Calu3 (cell line): ENCODE data around the gene MRPL24. TPM values are rescaled to one million over a fixed set of nuclear protein-coding genes. Genes with fewer than 3 reads are reported as not detected.

Source experiments
- BruUV-seq: library from RNA; stranded (reverse); fragments of 400-500 nt; replicated peaks from 2 replicates; lab custom pipeline; 2021; lab: Mats Ljungman, UMichigan
- CTCF ChIA-PET: fragments of 300-600 bp; sonication (Branson Sonifier 250); formaldehyde crosslinking; loops from one replicate; lab custom pipeline; 2022; ENCODE audit warnings: antibody characterized with exemption; lab: Charles Lee
- DNase-seq: peaks from one replicate; pipeline ENCODE4 v3.0.0; 2022
- H3K27ac Mint-ChIP-seq: one replicate; pipeline ENCODE4 v1.8.0; 2022; ENCODE audit warnings: mixed read lengths; ENCODE audit not compliant: unreplicated experiment
- H3K27me3 Mint-ChIP-seq: one replicate; pipeline ENCODE4 v1.8.0; 2022; ENCODE audit warnings: mixed read lengths; ENCODE audit not compliant: unreplicated experiment
- H3K36me3 Mint-ChIP-seq: one replicate; pipeline ENCODE4 v1.8.0; 2022; ENCODE audit warnings: mild to moderate bottlenecking, moderate library complexity, mixed read lengths; ENCODE audit not compliant: insufficient read depth, unreplicated experiment
- H3K4me1 Mint-ChIP-seq: one replicate; pipeline ENCODE4 v1.8.0; 2022; ENCODE audit warnings: mild to moderate bottlenecking, low read depth, mixed read lengths; ENCODE audit not compliant: unreplicated experiment
- H3K4me3 Mint-ChIP-seq: one replicate; pipeline ENCODE4 v1.8.0; 2022; ENCODE audit warnings: mild to moderate bottlenecking, low read depth, moderate library complexity, mixed read lengths; ENCODE audit not compliant: unreplicated experiment
- H3K9me3 Mint-ChIP-seq: one replicate; pipeline ENCODE4 v1.8.0; 2022; ENCODE audit warnings: low read depth, mixed read lengths; ENCODE audit not compliant: unreplicated experiment
- intact Hi-C: fragments of 100-400 bp; cut with micrococcal nuclease; formaldehyde crosslinking; loops from one replicate; pipeline ENCODE4 v1.10.0; 2022; ENCODE audit not compliant: unreplicated experiment
- total RNA-seq: library from RNA; stranded (reverse); gene quantifications from 2 replicates; pipeline ENCODE4 v1.2.3, GENCODE V29; 2022
- TF ChIP-seq, protein P1 (sequence below): fragments of 200-600 bp; IDR thresholded peaks from one replicate; pipeline ENCODE4 v1.8.0; 2022; ENCODE audit warnings: antibody characterized with exemption; ENCODE audit not compliant: unreplicated experiment

MRPL24 gene
- total RNA-seq, 1 experiment from 2014 or later, result 138 TPM

GRCh38 chr1:156705918-156706656, 34.8 kb downstream of the MRPL24 start:
- TF ChIP-seq, protein P1, sequence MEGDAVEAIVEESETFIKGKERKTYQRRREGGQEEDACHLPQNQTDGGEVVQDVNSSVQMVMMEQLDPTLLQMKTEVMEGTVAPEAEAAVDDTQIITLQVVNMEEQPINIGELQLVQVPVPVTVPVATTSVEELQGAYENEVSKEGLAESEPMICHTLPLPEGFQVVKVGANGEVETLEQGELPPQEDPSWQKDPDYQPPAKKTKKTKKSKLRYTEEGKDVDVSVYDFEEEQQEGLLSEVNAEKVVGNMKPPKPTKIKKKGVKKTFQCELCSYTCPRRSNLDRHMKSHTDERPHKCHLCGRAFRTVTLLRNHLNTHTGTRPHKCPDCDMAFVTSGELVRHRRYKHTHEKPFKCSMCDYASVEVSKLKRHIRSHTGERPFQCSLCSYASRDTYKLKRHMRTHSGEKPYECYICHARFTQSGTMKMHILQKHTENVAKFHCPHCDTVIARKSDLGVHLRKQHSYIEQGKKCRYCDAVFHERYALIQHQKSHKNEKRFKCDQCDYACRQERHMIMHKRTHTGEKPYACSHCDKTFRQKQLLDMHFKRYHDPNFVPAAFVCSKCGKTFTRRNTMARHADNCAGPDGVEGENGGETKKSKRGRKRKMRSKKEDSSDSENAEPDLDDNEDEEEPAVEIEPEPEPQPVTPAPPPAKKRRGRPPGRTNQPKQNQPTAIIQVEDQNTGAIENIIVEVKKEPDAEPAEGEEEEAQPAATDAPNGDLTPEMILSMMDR, result peak; percentile 96
- BruUV-seq, result no TSS peak
- Mint-ChIP-seq H3K4me3 (peak overlapping the region; percentile 67), H3K27ac (peak overlapping the region; percentile 64), H3K4me1 (peaks cover 37% of the 10 kb centered on the region), H3K9me3 (no peaks in the 10 kb centered on the region), H3K36me3 (peaks cover 23% of the 10 kb centered on the region), H3K27me3 (peaks cover 13% of the 10 kb centered on the region)
- intact Hi-C loops, result loop anchor here (1.0 kb wide), 1 partner anchor 17 kb away; no protein-coding TSS in a partner anchor
- CTCF ChIA-PET, result interaction anchor here (0.6 to 7.1 kb wide), 8 partner anchors 13 to 154 kb away, joined by 3 to 130 read pairs (median 4); no protein-coding TSS in a partner anchor
- peak; percentile 72 for DNase-seq

- TF ChIP-seq, protein P1, result no peak
- Mint-ChIP-seq H3K4me1 (peaks cover 37% of the 10 kb centered on the region), H3K9me3 (no peaks in the 10 kb centered on the region), H3K27me3 (peaks cover 13% of the 10 kb centered on the region), H3K36me3 (peaks cover 23% of the 10 kb centered on the region), H3K4me3 (peak within 1 kb of the TSS; percentile 67), H3K27ac (peak within 1 kb of the TSS; percentile 66)
- CTCF ChIA-PET, result interaction anchor here (0.7 to 7.1 kb wide), 6 partner anchors 13 to 154 kb away, joined by 3 to 130 read pairs (median 5); no protein-coding TSS in a partner anchor
- BruUV-seq, result no TSS peak
- DNase-seq, result no peak
- intact Hi-C loops, result loop anchor here (1.0 kb wide), 1 partner anchor 16 kb away; no protein-coding TSS in a partner anchor
These were observed 35.5 kb downstream of the MRPL24 start, which contains the start of gene CRABP2 for GRCh38 chr1:156705321-156705917. Gene CRABP2, minus strand, starts transcription at chr1:156705583. Its CDS starts 137 bp downstream, at chr1:156705446.

DNA sequence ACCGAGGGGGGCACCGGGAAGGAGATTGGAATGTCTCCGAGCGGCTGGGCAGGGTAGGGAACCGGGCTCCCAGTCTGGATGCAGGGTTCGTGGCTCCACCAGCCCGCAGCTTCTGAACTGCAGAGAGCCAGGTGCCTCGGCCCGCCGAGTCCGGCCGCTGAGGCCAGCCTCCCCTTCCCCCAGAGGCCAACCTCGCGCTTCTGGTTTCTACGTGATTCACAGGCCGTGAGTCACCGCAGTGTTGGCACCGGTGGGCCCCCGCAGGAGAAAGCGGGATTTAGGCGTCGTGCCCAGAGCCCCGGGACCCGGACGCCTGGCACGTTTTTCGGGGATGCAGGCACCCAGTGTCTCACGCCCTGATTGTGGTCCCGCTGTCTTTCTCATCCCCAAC, 36.0 kb downstream of the MRPL24 start:
- H3K27ac Mint-ChIP-seq, result peak overlapping the region; percentile 66
- peak; percentile 85 for DNase-seq
- TF ChIP-seq, protein P1, result no peak
- H3K36me3 Mint-ChIP-seq, result peaks cover 23% of the 10 kb centered on the region
- TSS peak; percentile 52 for BruUV-seq
- intact Hi-C loops, result loop anchor here (1.0 kb wide), 1 partner anchor 16 kb away; no protein-coding TSS in a partner anchor
- CTCF ChIA-PET, result interaction anchor here (1.3 to 7.1 kb wide), 5 partner anchors 13 to 155 kb away, joined by 3 to 130 read pairs (median 6); no protein-coding TSS in a partner anchor
- no peaks in the 10 kb centered on the region for H3K9me3 Mint-ChIP-seq
- peak overlapping the region; percentile 67 for H3K4me3 Mint-ChIP-seq
- H3K27me3 Mint-ChIP-seq, result peaks cover 13% of the 10 kb centered on the region
- peaks cover 37% of the 10 kb centered on the region for H3K4me1 Mint-ChIP-seq

DNA sequence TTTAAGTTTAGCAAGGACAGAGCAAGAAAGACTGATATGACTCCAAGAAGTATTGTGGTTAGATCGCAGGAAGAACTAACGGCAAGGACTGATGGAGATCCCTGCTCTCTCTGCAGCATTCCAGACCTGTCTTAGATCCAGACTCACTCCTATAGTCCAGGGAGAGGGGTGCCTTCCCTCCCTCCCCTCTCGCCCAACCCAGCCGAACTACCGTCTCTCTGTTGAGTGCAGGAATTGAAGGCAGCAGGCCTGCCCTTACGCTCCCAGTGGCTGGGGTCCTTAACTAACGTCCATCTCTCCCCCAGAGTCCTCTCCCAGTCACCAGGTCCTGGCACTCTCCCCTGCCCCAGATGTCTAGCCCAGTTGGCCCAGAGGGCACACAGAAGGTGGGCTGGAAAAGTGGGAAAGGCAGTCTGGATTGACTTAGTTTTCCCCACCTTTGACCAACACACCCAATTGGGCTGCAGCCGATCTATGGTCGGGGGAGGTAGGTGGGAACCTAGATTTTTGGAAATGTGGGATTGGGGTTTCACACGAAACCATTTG, 36.6 kb downstream of the MRPL24 start:
- H3K36me3 Mint-ChIP-seq, result peaks cover 23% of the 10 kb centered on the region
- TF ChIP-seq, protein P1, result no peak
- intact Hi-C loops, result no loop called here

More for the DNA sequence above, 36.6 kb downstream of the MRPL24 start:
- CTCF ChIA-PET, result interaction anchor here (1.7 to 7.1 kb wide), 3 partner anchors 12 to 21 kb away, joined by 4 to 130 read pairs (median 6); no protein-coding TSS in a partner anchor
- peak overlapping the region; percentile 67 for H3K4me3 Mint-ChIP-seq
- no TSS peak for BruUV-seq
- DNase-seq, result no peak
- no peaks in the 10 kb centered on the region for H3K9me3 Mint-ChIP-seq
- H3K4me1 Mint-ChIP-seq, result peaks cover 31% of the 10 kb centered on the region
- H3K27ac Mint-ChIP-seq, result peak overlapping the region; percentile 66
- H3K27me3 Mint-ChIP-seq, result peaks cover 13% of the 10 kb centered on the region
